Loucy (cell line): Measurements from ENCODE around the gene TGFB2.

ENCODE experiments used
- CTCF ChIP-seq: fragments of 200-600 bp; sonication (generic); conservative IDR thresholded peaks from 2 replicates; pipeline ENCODE4 v1.5.1; 2014; ENCODE audit warnings: mild to moderate bottlenecking, antibody characterized with exemption, low read length
- EZH2phosphoT487 ChIP-seq: fragments of 200-600 bp; IDR thresholded peaks from 2 replicates; pipeline ENCODE4 v1.6.1; 2018; ENCODE audit warnings: antibody characterized with exemption, mild to moderate bottlenecking, moderate library complexity, borderline replicate concordance

- TF ChIP-seq CTCF (no peak), EZH2phosphoT487 (no peak)
Measured at GRCh38 chr1:218302155-218302554, 43.0 kb upstream of the TGFB2 start.
